ENCODE data around the gene SNRK.

The SNRK gene

DNA sequence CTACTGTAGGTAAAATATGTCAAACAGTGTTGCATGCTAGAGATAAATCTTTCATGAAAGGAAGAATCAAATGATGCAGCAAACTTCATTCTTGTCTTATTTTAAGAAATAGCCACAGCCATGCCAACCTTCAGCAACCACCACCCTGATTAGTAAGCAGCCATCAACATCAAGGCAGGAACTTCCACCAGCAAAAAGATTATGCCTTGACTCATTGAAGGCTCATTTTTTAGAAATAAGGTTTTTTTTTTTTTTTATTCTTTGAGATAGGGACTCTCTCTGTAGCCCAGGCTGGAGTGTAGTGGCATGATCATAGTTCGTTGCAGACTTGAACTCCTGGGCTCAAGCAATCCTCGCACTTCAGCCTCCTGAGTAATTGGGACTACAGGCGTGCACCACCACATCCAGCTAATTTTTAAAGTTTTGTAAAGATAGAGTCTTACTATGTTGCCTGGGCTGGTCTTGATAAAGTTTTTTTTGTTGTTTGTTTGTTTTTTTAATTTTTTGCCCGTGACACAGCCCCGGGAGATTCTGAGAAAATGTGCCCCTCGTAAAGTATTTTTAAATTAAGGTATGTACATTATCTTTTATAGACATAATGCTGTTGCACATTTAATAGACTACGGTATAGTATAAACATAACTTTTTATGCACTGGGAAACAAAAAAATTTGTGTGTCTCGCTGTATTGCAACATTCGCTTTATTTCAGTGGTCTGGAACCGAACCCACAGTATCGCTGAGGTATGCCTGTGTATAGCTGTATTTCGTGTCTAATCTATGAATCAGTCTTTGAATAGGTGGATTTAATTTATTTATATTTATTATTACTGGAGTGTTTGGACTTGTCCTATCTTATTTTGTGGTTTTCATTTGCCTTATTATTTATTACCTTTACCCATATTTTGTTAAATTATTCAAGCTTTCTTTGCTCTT is 23.3 kb downstream of the SNRK start:
- DNase-seq (ENCODE audit: low spot score): no peak

GRCh38 chr3:43316783-43317460 is 30.6 kb downstream of the SNRK start:
- DNase-seq (ENCODE audit: low spot score): no peak

DNA sequence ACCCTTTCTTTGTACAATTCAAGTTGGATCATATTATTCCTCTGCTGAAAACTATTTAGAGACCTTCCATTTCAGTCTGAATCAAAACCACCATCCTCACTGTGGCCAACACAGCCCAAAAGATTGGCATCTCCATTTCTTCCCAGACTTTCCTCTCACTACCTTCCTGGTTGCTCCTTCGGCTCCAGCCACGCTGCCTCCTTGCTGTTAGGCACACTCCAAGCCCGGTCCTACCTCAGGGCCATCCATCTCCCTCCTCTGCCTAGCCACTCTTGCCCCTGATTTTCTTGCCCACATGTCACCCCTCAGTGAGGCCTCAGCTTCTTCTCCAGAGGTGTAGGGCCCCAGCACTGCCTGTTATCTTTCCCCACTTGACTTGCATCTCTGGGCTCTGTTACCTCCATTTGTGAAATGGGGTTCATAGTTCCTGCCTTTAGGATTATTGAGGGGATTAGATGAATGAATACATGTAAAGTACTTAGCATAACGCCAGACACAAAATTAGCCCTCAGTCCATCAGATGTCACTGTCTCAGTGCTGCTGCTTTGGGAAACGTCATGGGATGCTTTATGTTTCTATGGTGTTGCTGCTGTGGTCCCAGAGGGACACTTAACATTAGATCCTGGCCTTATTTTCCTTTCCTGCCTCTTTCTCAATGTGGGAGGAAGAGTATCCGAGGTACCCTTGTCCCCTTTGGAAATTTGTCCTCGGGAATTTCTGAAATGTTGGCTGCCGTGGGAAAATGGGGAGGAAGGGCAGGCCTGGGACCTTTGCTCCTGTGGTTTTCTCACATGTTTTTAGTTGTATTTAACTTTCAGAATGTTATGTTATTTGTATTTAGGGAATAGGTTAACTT is 31.3 kb downstream of the SNRK start:
- no peak for DNase-seq (ENCODE audit: low spot score)

DNA sequence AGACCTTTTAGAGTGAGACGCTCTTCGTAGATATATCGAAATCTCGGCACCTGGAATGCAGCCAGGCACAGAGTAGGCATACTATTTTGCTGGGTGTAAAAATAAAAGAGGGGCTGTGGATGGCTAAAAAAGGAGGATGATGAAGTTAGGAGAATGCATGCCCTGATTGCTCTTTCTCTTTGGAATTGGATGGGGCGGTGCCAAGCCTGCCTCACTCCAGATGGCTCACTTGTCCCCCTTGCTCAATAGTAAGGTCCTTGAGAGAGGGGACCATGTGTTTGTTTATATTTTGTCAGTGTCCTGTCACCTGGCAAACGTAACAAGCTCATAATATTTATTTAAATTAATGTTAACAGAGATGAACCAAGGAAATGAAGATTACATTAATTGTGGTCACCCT is 33.0 kb downstream of the SNRK start:
- DNase-seq (ENCODE audit: low spot score): no peak

- DNase-seq (ENCODE audit: low spot score): no peak
Measured at GRCh38 chr3:43319794-43320193, 33.5 kb downstream of the SNRK start.

DNA sequence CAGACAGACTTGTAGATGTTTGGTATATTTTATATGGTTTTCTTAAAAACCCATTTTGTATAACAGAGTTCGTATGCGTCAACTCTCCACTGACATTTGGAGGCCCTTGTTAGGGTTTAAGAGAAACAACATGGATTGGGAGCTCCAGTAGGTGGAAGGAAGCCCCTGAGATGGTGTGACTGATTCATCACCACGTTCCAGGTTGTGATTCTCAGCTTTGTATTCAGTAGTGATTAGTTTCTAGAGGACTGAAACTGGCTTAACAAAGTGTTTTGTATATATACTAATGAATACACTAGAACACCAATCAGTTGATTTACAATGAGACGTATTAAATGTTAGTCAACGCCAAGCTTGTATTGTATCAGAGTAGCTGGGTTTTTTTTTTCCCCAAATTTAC is 33.9 kb downstream of the SNRK start:
- DNase-seq (ENCODE audit: low spot score): no peak

GRCh38 chr3:43323541-43323940 is 37.2 kb downstream of the SNRK start:
- no peak for DNase-seq (ENCODE audit: low spot score)

DNA sequence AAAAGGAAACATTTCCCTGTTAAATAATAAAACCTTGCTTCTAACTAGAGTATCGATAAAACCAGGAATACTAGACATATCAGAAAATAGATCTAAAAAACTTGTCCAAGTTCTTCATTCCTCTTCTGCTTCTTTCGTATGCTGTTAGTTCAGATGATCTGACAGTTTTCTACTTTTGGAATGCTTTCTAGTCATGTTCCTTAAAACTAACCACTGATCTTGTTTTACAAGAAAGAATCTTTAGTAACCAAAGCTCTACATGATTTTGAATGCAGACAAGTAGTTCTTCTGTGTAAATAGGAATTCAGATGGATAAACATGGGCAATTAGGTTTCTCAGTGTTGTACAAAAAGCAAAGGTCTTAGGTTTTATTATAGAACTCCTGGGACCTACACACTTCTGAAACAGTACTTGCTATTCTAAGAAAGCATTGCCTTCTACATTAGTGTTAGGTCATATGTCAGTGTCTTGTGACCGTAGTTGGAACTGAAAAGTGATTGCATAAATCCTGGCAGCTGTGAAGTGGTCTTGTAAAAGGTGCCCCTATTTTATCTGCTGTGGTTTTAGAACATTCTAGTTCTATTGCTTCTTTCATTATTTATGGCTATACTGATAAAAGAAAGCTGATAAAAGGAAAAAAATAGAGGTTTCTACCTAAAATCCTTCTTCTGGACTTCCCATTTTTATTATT is 40.7 kb downstream of the SNRK start:
- no peak for DNase-seq (ENCODE audit: low spot score)

DNA sequence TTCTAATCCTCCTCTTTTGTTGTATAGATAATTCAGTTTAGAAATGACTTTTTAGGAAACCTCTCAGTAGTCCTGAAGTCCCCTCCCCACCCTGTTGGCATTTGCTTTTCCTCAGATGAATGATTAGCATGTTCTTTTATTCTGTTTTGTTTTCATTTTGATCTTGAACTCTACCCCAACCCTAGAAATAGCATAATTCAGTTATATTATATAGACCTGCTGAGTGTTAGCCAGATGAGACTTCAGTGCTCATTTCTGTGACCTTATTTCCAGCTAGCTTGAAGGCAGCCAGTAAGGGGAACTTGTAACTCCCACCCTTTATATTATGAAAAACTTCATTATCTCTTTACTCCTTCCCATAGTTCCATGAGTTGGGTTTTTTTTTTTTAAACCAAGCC is 41.2 kb downstream of the SNRK start:
- DNase-seq (ENCODE audit: low spot score): no peak

DNA sequence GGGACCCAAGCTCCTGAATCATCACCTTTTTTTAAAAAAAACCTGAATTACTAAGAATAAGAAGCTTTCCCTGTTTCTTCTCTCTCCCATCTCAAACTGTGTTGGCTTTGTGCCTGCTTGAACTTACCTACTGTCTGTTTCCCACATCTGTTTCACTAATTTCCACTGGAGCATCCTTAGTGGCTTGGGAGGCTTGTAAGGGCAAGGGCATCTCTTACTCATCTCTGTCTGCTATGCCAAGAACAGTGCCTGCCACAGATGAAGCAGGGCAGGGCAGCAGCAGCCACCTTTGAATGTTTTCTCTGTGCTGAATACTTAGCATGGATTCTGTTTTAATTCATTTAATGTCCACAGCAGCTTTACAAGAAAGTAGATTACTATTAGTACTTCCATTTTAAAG is 42.3 kb downstream of the SNRK start:
- DNase-seq (ENCODE audit: low spot score): no peak

GRCh38 chr3:43330981-43331380 is 44.6 kb downstream of the SNRK start:
- DNase-seq (ENCODE audit: low spot score): no peak

- DNase-seq (ENCODE audit: low spot score): no peak
Measured at GRCh38 chr3:43331381-43331780, 45.0 kb downstream of the SNRK start.

- DNase-seq (ENCODE audit: low spot score): no peak
Measured at GRCh38 chr3:43334976-43335375, 48.6 kb downstream of the SNRK start.

- DNase-seq (ENCODE audit: low spot score): no peak
Measured at GRCh38 chr3:43335799-43336198, 49.5 kb downstream of the SNRK start.

DNA sequence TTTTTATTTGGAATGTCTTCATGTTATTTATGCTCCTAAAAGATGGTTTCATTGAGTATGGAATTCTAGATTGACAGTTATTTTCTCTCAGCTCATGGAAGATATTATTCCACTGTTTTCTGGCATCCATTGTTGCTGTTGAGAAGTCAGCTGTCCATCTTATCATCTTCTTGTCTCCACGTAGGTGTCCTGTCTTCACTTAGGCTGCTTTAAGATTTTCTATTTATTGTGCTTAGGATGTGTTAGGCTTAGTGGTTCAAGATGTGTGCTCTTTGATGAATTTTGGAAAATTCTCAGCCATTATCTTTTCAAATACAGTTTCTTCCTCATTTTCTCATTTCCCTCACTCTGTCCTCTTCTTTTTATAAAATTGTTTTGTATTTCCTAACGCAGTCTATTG is 52.0 kb downstream of the SNRK start:
- DNase-seq (ENCODE audit: low spot score): no peak

DNA sequence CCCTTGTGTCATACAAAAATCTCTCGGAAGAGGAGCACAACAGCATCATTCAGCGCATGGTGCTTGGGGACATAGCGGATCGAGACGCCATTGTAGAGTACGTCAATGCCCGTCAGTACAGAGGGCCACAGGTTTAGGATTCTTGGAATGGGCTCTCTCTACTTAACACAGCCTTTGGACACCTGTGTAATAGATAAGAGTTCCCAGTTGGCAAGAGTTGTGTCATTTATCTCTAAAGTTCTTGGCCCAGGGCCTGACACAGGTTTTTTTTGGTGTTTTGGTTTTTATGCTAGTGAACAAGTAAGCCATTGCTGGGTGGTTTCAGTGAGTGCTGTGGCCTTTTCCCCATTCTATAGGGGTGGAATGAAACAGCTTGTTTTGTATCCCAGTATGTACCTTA is 54.1 kb downstream of the SNRK start:
- no peak for DNase-seq (ENCODE audit: low spot score)

- DNase-seq (ENCODE audit: low spot score): no peak
Measured at GRCh38 chr3:43341788-43342187, 55.4 kb downstream of the SNRK start.

- DNase-seq (ENCODE audit: low spot score): no peak
Measured at GRCh38 chr3:43343185-43343584, 56.8 kb downstream of the SNRK start.

DNA sequence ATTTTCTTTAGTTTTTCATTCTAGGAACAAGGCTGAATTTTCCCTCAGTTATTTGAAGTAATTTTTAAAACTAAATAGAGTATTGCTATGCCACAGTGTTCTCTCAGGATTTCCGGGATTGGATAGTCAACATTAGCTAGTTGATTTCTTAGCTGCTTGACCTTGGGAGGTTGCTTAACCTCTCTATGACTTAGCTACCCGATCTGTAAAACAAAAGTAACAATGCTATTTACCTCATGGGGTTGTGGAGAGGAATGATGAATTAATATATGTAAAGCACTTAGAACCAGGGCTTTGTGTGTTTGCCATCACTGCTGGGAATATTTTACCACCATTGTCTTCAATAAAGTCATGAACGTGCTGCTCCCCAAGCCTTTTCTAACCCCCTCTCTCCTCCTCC is 57.5 kb downstream of the SNRK start:
- DNase-seq (ENCODE audit: low spot score): no peak

DNA sequence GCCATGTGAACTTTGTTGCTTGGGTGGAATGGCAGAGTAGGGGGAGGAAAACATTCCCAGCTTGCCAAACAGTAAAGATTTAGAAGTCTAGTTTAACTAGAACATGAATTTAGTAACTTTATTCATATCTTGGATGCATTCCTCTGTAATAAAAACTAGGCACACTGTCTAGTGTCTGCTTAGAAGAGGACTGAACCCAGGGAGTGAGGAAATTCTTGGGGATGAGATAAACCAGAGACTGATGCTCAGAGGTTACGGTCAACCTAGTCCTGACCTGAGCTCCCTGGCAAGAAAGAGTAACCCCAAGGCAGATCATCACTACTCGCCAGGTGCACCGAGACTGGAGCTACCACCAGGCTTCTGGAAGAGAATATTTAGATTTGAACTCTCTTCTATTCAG is 58.2 kb downstream of the SNRK start:
- no peak for DNase-seq (ENCODE audit: low spot score)

GRCh38 chr3:43345246-43345645 is 58.9 kb downstream of the SNRK start:
- DNase-seq (ENCODE audit: low spot score): no peak

GRCh38 chr3:43345877-43346276 is 59.5 kb downstream of the SNRK start:
- peak; percentile 54 for DNase-seq (ENCODE audit: low spot score)
